Glutamatergic neuron (in vitro differentiated cells): ENCODE results near the gene CYSLTR1. TPM values are rescaled to one million over a fixed set of nuclear protein-coding genes. Genes with fewer than 3 reads are reported as not detected.

Experiments
- DNase-seq: peaks from one replicate; pipeline ENCODE4 v3.0.0; 2022
- H3K27ac Mint-ChIP-seq: one replicate; pipeline ENCODE4 v1.8.0; 2020; ENCODE audit warnings: mild to moderate bottlenecking, mixed read lengths, inconsistent platforms; ENCODE audit not compliant: unreplicated experiment
- H3K27me3 Mint-ChIP-seq: one replicate; pipeline ENCODE4 v1.8.0; 2020; ENCODE audit warnings: mild to moderate bottlenecking, moderate library complexity, mixed read lengths, inconsistent platforms; ENCODE audit not compliant: unreplicated experiment
- H3K36me3 Mint-ChIP-seq: one replicate; pipeline ENCODE4 v1.8.0; 2020; ENCODE audit warnings: mild to moderate bottlenecking, mixed read lengths, inconsistent platforms; ENCODE audit not compliant: unreplicated experiment
- H3K4me1 Mint-ChIP-seq: one replicate; pipeline ENCODE4 v1.8.0; 2020; ENCODE audit warnings: mild to moderate bottlenecking, low read depth, mixed read lengths, inconsistent platforms; ENCODE audit not compliant: unreplicated experiment
- H3K4me3 Mint-ChIP-seq: one replicate; pipeline ENCODE4 v1.8.0; 2020; ENCODE audit warnings: mild to moderate bottlenecking, mixed read lengths, inconsistent platforms; ENCODE audit not compliant: unreplicated experiment
- H3K9me3 Mint-ChIP-seq: one replicate; pipeline ENCODE4 v1.8.0; 2020; ENCODE audit warnings: mild to moderate bottlenecking, moderate library complexity, mixed read lengths, inconsistent platforms; ENCODE audit not compliant: unreplicated experiment
- CTCF ChIP-seq: fragments of 200-600 bp; sonication (generic); IDR thresholded peaks from one replicate; pipeline ENCODE4 v1.5.0; 2021; ENCODE audit not compliant: partially characterized antibody, unreplicated experiment
- long read RNA-seq: library from polyadenylated mRNA; unstranded; transcript quantifications from one replicate; pipeline ENCODE4 v2.0.0, GENCODE V29; 2020; ENCODE audit not compliant: unreplicated experiment
- total RNA-seq: library from RNA; stranded (reverse); fragmentation: NEBNext Ultra II Directional; extraction: Animal tissue kit (Norgen Biotek cat#: 25700); gene quantifications from one replicate; pipeline ENCODE4 v1.2.1, GENCODE V29; 2021; ENCODE audit not compliant: unreplicated experiment

CYSLTR1 gene
- total RNA-seq = 0.25 TPM
- long read RNA-seq = 0 reads

GRCh38 chrX:78327370-78328086 is at the start of gene CYSLTR1:
CYSLTR1 (minus strand) TSS chrX:78327611; CDS start chrX:78273746, 53,865 bp downstream.
- TF ChIP-seq CTCF = no peak
- Mint-ChIP-seq H3K9me3 (no peaks in the 10 kb centered on the region), H3K36me3 (no peaks in the 10 kb centered on the region), H3K4me3 (no peak within 1 kb of the TSS), H3K27me3 (no peaks in the 10 kb centered on the region), H3K27ac (no peak within 1 kb of the TSS), H3K4me1 (no peaks in the 10 kb centered on the region)
- DNase-seq = no peak

- H3K4me3 Mint-ChIP-seq = no peak overlapping the region
- H3K9me3 Mint-ChIP-seq = no peaks in the 10 kb centered on the region
- no peaks in the 10 kb centered on the region for H3K4me1 Mint-ChIP-seq
- no peak for DNase-seq
- H3K27ac Mint-ChIP-seq = no peak overlapping the region
- H3K27me3 Mint-ChIP-seq = peaks cover 3% of the 10 kb centered on the region
- no peaks in the 10 kb centered on the region for H3K36me3 Mint-ChIP-seq
- TF ChIP-seq CTCF = no peak
Measured at GRCh38 chrX:78377186-78377585, 49.8 kb upstream of the CYSLTR1 start.

- no peaks in the 10 kb centered on the region for H3K9me3 Mint-ChIP-seq
- H3K27ac Mint-ChIP-seq = no peak overlapping the region
- no peak overlapping the region for H3K4me3 Mint-ChIP-seq
- TF ChIP-seq CTCF = no peak
- H3K36me3 Mint-ChIP-seq = no peaks in the 10 kb centered on the region
- no peak for DNase-seq
- H3K4me1 Mint-ChIP-seq = no peaks in the 10 kb centered on the region
- peaks cover 3% of the 10 kb centered on the region for H3K27me3 Mint-ChIP-seq
Measured at GRCh38 chrX:78375894-78376293, 48.5 kb upstream of the CYSLTR1 start.

- H3K9me3 Mint-ChIP-seq = no peaks in the 10 kb centered on the region
Measured at GRCh38 chrX:78366576-78366975, 39.2 kb upstream of the CYSLTR1 start.

More at GRCh38 chrX:78366576-78366975, 39.2 kb upstream of the CYSLTR1 start:
- H3K36me3 Mint-ChIP-seq = no peaks in the 10 kb centered on the region
- no peak for DNase-seq
- no peaks in the 10 kb centered on the region for H3K27me3 Mint-ChIP-seq
- H3K4me1 Mint-ChIP-seq = no peaks in the 10 kb centered on the region
- TF ChIP-seq CTCF = no peak
- H3K27ac Mint-ChIP-seq = no peak overlapping the region
- no peak overlapping the region for H3K4me3 Mint-ChIP-seq
